ENCODE results near the gene ZNF576.

The ZNF576 gene

DNA sequence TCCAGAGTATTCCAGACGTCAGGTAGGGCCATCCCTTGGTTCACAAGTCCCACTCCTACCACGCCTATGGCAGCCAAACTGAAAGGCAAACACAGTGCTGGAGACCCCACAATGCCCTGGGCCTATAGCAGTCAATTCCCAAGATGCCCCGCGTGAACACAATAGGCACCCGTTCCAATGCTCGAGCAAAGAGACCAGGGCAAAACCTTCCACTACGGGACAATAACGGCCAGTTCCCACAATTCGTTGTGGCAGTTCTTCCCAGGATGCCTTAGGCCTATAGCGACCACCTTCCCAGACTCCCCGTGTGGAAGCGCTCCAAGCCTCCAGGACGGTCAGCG lies 22.5 kb downstream of the ZNF576 start:
- H3K27ac ChIP-seq (ENCODE audit: low read depth, low read length): peak overlapping the region; percentile 69
- H3K9ac ChIP-seq (ENCODE audit: low read length): peak overlapping the region; percentile 75
- H3K9me3 ChIP-seq (ENCODE audit: insufficient read depth, low read length): no peaks in the 10 kb centered on the region
- no peak for TF ChIP-seq EZH2phosphoT487 (conservative IDR thresholded peaks at IDR 0.05; ENCODE audit: low read length)
- TF ChIP-seq, protein P1, sequence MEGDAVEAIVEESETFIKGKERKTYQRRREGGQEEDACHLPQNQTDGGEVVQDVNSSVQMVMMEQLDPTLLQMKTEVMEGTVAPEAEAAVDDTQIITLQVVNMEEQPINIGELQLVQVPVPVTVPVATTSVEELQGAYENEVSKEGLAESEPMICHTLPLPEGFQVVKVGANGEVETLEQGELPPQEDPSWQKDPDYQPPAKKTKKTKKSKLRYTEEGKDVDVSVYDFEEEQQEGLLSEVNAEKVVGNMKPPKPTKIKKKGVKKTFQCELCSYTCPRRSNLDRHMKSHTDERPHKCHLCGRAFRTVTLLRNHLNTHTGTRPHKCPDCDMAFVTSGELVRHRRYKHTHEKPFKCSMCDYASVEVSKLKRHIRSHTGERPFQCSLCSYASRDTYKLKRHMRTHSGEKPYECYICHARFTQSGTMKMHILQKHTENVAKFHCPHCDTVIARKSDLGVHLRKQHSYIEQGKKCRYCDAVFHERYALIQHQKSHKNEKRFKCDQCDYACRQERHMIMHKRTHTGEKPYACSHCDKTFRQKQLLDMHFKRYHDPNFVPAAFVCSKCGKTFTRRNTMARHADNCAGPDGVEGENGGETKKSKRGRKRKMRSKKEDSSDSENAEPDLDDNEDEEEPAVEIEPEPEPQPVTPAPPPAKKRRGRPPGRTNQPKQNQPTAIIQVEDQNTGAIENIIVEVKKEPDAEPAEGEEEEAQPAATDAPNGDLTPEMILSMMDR (IDR thresholded peaks at IDR 0.05; ENCODE audit: insufficient read depth, low read length, poor library complexity, severe bottlenecking): no peak
- no peaks in the 10 kb centered on the region for H3K36me3 ChIP-seq (ENCODE audit: low read length)
- H3K9me2 ChIP-seq (replicated peaks; ENCODE audit: insufficient read depth, low read length): no peaks in the 10 kb centered on the region
- H2AFZ ChIP-seq (ENCODE audit: low read depth, low read length, severe bottlenecking): peak overlapping the region; percentile 83
- H3F3A ChIP-seq (ENCODE audit: insufficient read depth): peaks cover 17% of the 10 kb centered on the region; the same call in 1 of the 2 replicates
- no peaks in the 10 kb centered on the region for H4K20me1 ChIP-seq (ENCODE audit: low read depth, low read length)
- peak overlapping the region; percentile 78 for H3K4me2 ChIP-seq (ENCODE audit: low read depth, low read length, poor library complexity, severe bottlenecking)
- peak overlapping the region; percentile 65 for H3K4me3 ChIP-seq (ENCODE audit: insufficient read depth, low read length, poor library complexity, severe bottlenecking)
- no peaks in the 10 kb centered on the region for H3K27me3 ChIP-seq (ENCODE audit: low read length)
- H3K79me2 ChIP-seq (ENCODE audit: insufficient read depth, low read length): peaks cover 37% of the 10 kb centered on the region

- H2AFZ ChIP-seq (ENCODE audit: low read depth, low read length, severe bottlenecking): peak within 1 kb of the TSS; percentile 83
- no peaks in the 10 kb centered on the region for H3K27me3 ChIP-seq (ENCODE audit: low read length)
- TF ChIP-seq EZH2phosphoT487 (conservative IDR thresholded peaks at IDR 0.05; ENCODE audit: low read length): no peak
- TF ChIP-seq, protein P1 (IDR thresholded peaks at IDR 0.05; ENCODE audit: insufficient read depth, low read length, poor library complexity, severe bottlenecking): no peak
- H3K9me3 ChIP-seq (ENCODE audit: insufficient read depth, low read length): no peaks in the 10 kb centered on the region
- peak within 1 kb of the TSS; percentile 65 for H3K4me3 ChIP-seq (ENCODE audit: insufficient read depth, low read length, poor library complexity, severe bottlenecking)
- no peaks in the 10 kb centered on the region for H3K9me2 ChIP-seq (replicated peaks; ENCODE audit: insufficient read depth, low read length)
- peaks cover 37% of the 10 kb centered on the region for H3K79me2 ChIP-seq (ENCODE audit: insufficient read depth, low read length)
- H3K9ac ChIP-seq (ENCODE audit: low read length): peak within 1 kb of the TSS; percentile 75
- peak within 1 kb of the TSS; percentile 78 for H3K4me2 ChIP-seq (ENCODE audit: low read depth, low read length, poor library complexity, severe bottlenecking)
- peak within 1 kb of the TSS; percentile 69 for H3K27ac ChIP-seq (ENCODE audit: low read depth, low read length)
- H4K20me1 ChIP-seq (ENCODE audit: low read depth, low read length): no peaks in the 10 kb centered on the region
- H3K36me3 ChIP-seq (ENCODE audit: low read length): no peaks in the 10 kb centered on the region
- peaks cover 21% of the 10 kb centered on the region for H3F3A ChIP-seq (ENCODE audit: insufficient read depth)
These were observed 23.1 kb downstream of the ZNF576 start, which contains the start of gene ZNF428 for GRCh38 chr19:43619262-43620060. Gene ZNF428, minus strand, starts transcription at chr19:43619629. Its CDS starts 5,325 bp downstream, at chr19:43614304.

GRCh38 chr19:43620061-43621001 lies 23.9 kb downstream of the ZNF576 start:
- Histone ChIP-seq H3K9me2 (replicated peaks; ENCODE audit: insufficient read depth, low read length) (no peaks in the 10 kb centered on the region), H2AFZ (ENCODE audit: low read depth, low read length, severe bottlenecking) (peak overlapping the region; percentile 11), H3K36me3 (ENCODE audit: low read length) (no peaks in the 10 kb centered on the region), H3F3A (ENCODE audit: insufficient read depth) (peaks cover 23% of the 10 kb centered on the region), H3K27me3 (ENCODE audit: low read length) (no peaks in the 10 kb centered on the region), H3K79me2 (ENCODE audit: insufficient read depth, low read length) (peaks cover 35% of the 10 kb centered on the region), H3K27ac (ENCODE audit: low read depth, low read length) (peak overlapping the region; percentile 48), H3K4me2 (ENCODE audit: low read depth, low read length, poor library complexity, severe bottlenecking) (peak overlapping the region; percentile 78), H3K4me3 (ENCODE audit: insufficient read depth, low read length, poor library complexity, severe bottlenecking) (peak overlapping the region; percentile 65), H4K20me1 (ENCODE audit: low read depth, low read length) (no peaks in the 10 kb centered on the region), H3K9me3 (ENCODE audit: insufficient read depth, low read length) (no peaks in the 10 kb centered on the region), H3K9ac (ENCODE audit: low read length) (peak overlapping the region; percentile 75)
- TF ChIP-seq, protein P1 (IDR thresholded peaks at IDR 0.05; ENCODE audit: insufficient read depth, low read length, poor library complexity, severe bottlenecking): no peak
- no peak for TF ChIP-seq EZH2phosphoT487 (conservative IDR thresholded peaks at IDR 0.05; ENCODE audit: low read length)

All from SU-DHL-6 (cell line).